OCI-LY3 (cell line): ENCODE data around the gene MACROD2.

ENCODE experiments used
- H2AFZ ChIP-seq: fragments of 200-600, 300-600 bp; shearing (Covaris generic); 2 replicates; pipeline ENCODE4 v1.6.0; 2014; ENCODE audit warnings: antibody characterized with exemption, low read depth, low read length
- H3K27ac ChIP-seq: fragments of 200-600, 300-600 bp; sonication (generic); 2 replicates; pipeline ENCODE4 v1.5.1; 2014; ENCODE audit warnings: mild to moderate bottlenecking, low read length, moderate library complexity, mixed read lengths
- H3K27me3 ChIP-seq: fragments of 200-600, 300-600 bp; sonication (generic); 2 replicates; pipeline ENCODE4 v1.6.1; 2014; ENCODE audit warnings: low read depth, low read length, mixed read lengths
- H3K36me3 ChIP-seq: fragments of 200-600, 300-600 bp; sonication (generic); replicated peaks from 2 replicates; pipeline ENCODE3; 2014; ENCODE audit warnings: low read depth, low read length, mixed read lengths
- H3K4me1 ChIP-seq: fragments of 300-600, 200-600 bp; sonication (generic); 2 replicates; pipeline ENCODE4 v1.6.1; 2014; ENCODE audit warnings: low read length, mixed read lengths
- H3K4me2 ChIP-seq: fragments of 200-600, 300-600 bp; sonication (generic); 2 replicates; pipeline ENCODE4 v1.6.1; 2014; ENCODE audit warnings: low read length, mixed read lengths
- H3K4me3 ChIP-seq: fragments of 300-600, 200-600 bp; sonication (generic); 2 replicates; pipeline ENCODE4 v1.5.1; 2014; ENCODE audit warnings: antibody characterized with exemption, mild to moderate bottlenecking, low read length, moderate library complexity
- H3K79me2 ChIP-seq: fragments of 300-600, 200-600 bp; shearing (Covaris generic); 2 replicates; pipeline ENCODE4 v1.6.1; 2014; ENCODE audit warnings: mild to moderate bottlenecking, low read length, mixed read lengths
- H3K9ac ChIP-seq: fragments of 300-600, 200-600 bp; shearing (Covaris generic); 2 replicates; pipeline ENCODE4 v1.6.0; 2014; ENCODE audit warnings: mild to moderate bottlenecking, low read length, moderate library complexity
- H3K9me3 ChIP-seq: fragments of 200-600, 300-600 bp; shearing (Covaris generic); 2 replicates; pipeline ENCODE4 v1.6.1; 2014; ENCODE audit warnings: low read length, mixed read lengths; ENCODE audit not compliant: insufficient read depth
- H4K20me1 ChIP-seq: fragments of 200-600, 300-600 bp; sonication (generic); 2 replicates; pipeline ENCODE4 v1.6.1; 2016; ENCODE audit warnings: low read length, mixed read lengths; ENCODE audit not compliant: insufficient read depth
- CTCF ChIP-seq: fragments of 200-600, 300-600 bp; sonication (generic); IDR thresholded peaks from 2 replicates; pipeline ENCODE4 v1.5.1; 2014; ENCODE audit warnings: antibody characterized with exemption, low read length, low read depth
- EZH2phosphoT487 ChIP-seq: fragments of 200-600 bp; shearing (Covaris generic); IDR thresholded peaks from 2 replicates; pipeline ENCODE4 v1.6.1; 2018; ENCODE audit warnings: antibody characterized with exemption, mixed run types, low read depth

MACROD2 gene

GRCh38 chr20:14505476-14505875 lies 510.2 kb downstream of the MACROD2 start:
- no peak overlapping the region for H3K4me2 ChIP-seq
- H3K79me2 ChIP-seq = no peaks in the 10 kb centered on the region
- TF ChIP-seq EZH2phosphoT487 = no peak
- TF ChIP-seq CTCF = no peak
- H2AFZ ChIP-seq = no peak overlapping the region
- H3K36me3 ChIP-seq = no peaks in the 10 kb centered on the region
- no peak overlapping the region for H3K27ac ChIP-seq
- no peaks in the 10 kb centered on the region; the same call in 1 of the 2 replicates for H3K27me3 ChIP-seq
- no peak overlapping the region for H3K4me3 ChIP-seq
- no peak overlapping the region for H3K9ac ChIP-seq
- H3K9me3 ChIP-seq = no peaks in the 10 kb centered on the region
- no peaks in the 10 kb centered on the region for H4K20me1 ChIP-seq
- H3K4me1 ChIP-seq = peaks cover 13% of the 10 kb centered on the region

GRCh38 chr20:14507711-14508110 lies 512.4 kb downstream of the MACROD2 start:
- Histone ChIP-seq H3K27ac (no peak overlapping the region), H3K4me2 (no peak overlapping the region), H3K9me3 (no peaks in the 10 kb centered on the region), H2AFZ (no peak overlapping the region), H3K27me3 (peaks cover 4% of the 10 kb centered on the region; the same call in 1 of the 2 replicates), H3K9ac (no peak overlapping the region), H3K36me3 (no peaks in the 10 kb centered on the region), H3K4me1 (peaks cover 13% of the 10 kb centered on the region), H3K79me2 (no peaks in the 10 kb centered on the region), H4K20me1 (no peaks in the 10 kb centered on the region), H3K4me3 (no peak overlapping the region)
- TF ChIP-seq CTCF (no peak), EZH2phosphoT487 (no peak)

GRCh38 chr20:14510341-14510740 lies 515.0 kb downstream of the MACROD2 start:
- H3K4me3 ChIP-seq = no peak overlapping the region

GRCh38 chr20:14512839-14513238 lies 517.5 kb downstream of the MACROD2 start:
- no peaks in the 10 kb centered on the region for H4K20me1 ChIP-seq
- peaks cover 8% of the 10 kb centered on the region; the same call in 1 of the 2 replicates for H3K27me3 ChIP-seq
- no peaks in the 10 kb centered on the region for H3K79me2 ChIP-seq
- H3K9me3 ChIP-seq = no peaks in the 10 kb centered on the region
- no peak overlapping the region for H3K4me3 ChIP-seq
- TF ChIP-seq CTCF (no peak), EZH2phosphoT487 (no peak)
- no peak overlapping the region for H2AFZ ChIP-seq
- H3K36me3 ChIP-seq = no peaks in the 10 kb centered on the region
- H3K27ac ChIP-seq = no peak overlapping the region
- no peak overlapping the region; the same call in 1 of the 2 replicates for H3K4me2 ChIP-seq
- peaks cover 11% of the 10 kb centered on the region for H3K4me1 ChIP-seq
- no peak overlapping the region for H3K9ac ChIP-seq

More at GRCh38 chr20:14510341-14510740, 515.0 kb downstream of the MACROD2 start:
- H3K36me3 ChIP-seq = no peaks in the 10 kb centered on the region
- H3K27ac ChIP-seq = no peak overlapping the region
- H3K4me2 ChIP-seq = no peak overlapping the region
- no peaks in the 10 kb centered on the region for H4K20me1 ChIP-seq
- peaks cover 19% of the 10 kb centered on the region for H3K4me1 ChIP-seq
- no peaks in the 10 kb centered on the region for H3K9me3 ChIP-seq
- no peak overlapping the region for H2AFZ ChIP-seq
- no peak for TF ChIP-seq EZH2phosphoT487
- H3K79me2 ChIP-seq = no peaks in the 10 kb centered on the region
- H3K27me3 ChIP-seq = peaks cover 8% of the 10 kb centered on the region; the same call in 1 of the 2 replicates
- H3K9ac ChIP-seq = no peak overlapping the region
